Esophagus muscularis mucosa (tissue), 4 donors: Measurements from ENCODE around the gene SETMAR. TPM values are rescaled to one million over a fixed set of nuclear protein-coding genes. Genes with fewer than 3 reads are reported as not detected.

Source experiments
- DNase-seq: peaks from one replicate; pipeline ENCODE4 v3.0.0-alpha.2; 2017; ENCODE audit errors: extremely low spot score
- H3K27ac ChIP-seq, 4 donors: fragments of 200-600 bp; sonication (generic); replicated peaks in 1 of 4; 1 replicate in 3 of 4; 2 replicates in 1 of 4; pipeline ENCODE4 v1.5.1; 2016 to 2019; ENCODE audit warnings: mild to moderate bottlenecking in 1 of 4
- H3K27me3 ChIP-seq, 4 donors: fragments of 200-600 bp; sonication (generic); one replicate each; pipeline versions ENCODE4 v1.5.1 to v1.6.0; 2016 to 2019
- H3K36me3 ChIP-seq, 4 donors: fragments of 200-600 bp; sonication (generic); one replicate each; pipeline ENCODE4 v1.5.1; 2016 to 2019
- H3K4me1 ChIP-seq, 4 donors: fragments of 200-600 bp; sonication (generic); one replicate each; pipeline ENCODE4 v1.5.1; 2016 to 2019
- H3K4me3 ChIP-seq, 4 donors: fragments of 200-600 bp; sonication (generic); 1 replicate in 2 of 4; 2 replicates in 2 of 4; pipeline ENCODE4 v1.5.1; 2016 to 2019; ENCODE audit warnings: mild to moderate bottlenecking in 4 of 4, moderate library complexity in 1 of 4
- H3K9me3 ChIP-seq, 4 donors: fragments of 200-600 bp; sonication (generic); 1 replicate in 3 of 4; 2 replicates in 1 of 4; pipeline ENCODE4 v1.5.1; 2016 to 2019
- EP300 ChIP-seq: sonication (generic); formaldehyde crosslinking; IDR thresholded peaks from one replicate; pipeline ENCODE4 v1.6.1; 2017; ENCODE audit warnings: antibody characterized with exemption
- POLR2A ChIP-seq: fragments of 450-650 bp; IDR thresholded peaks from one replicate; pipeline ENCODE4 v1.6.1; 2017; ENCODE audit warnings: antibody characterized with exemption, moderate library complexity, mild to moderate bottlenecking, low read depth
- POLR2AphosphoS5 ChIP-seq, 2 donors: sonication (generic); formaldehyde crosslinking; IDR thresholded peaks; one replicate each; pipeline ENCODE4 v1.6.1; 2017; ENCODE audit warnings: antibody characterized with exemption in 2 of 2
- WGBS: methylation state at CpG from one replicate; pipeline ENCODE4 v1.1.5; 2018; 5-methylcytosine and 5-hydroxymethylcytosine counted together
- intact Hi-C: fragments of 100-400 bp; cut with DNase I; formaldehyde crosslinking; loops from one replicate; pipeline ENCODE4 v1.15.1; 2023
- total RNA-seq, 4 donors: library from RNA; depleted of rRNA; stranded (reverse); fragments of >200 nt; gene quantifications; one replicate each; pipeline versions ENCODE4 v1.1.0 to v1.2.1, GENCODE V29; 2016
- TF ChIP-seq, protein P1 (sequence below), 3 experiments: fragments of 200-600 bp in 2 of 3; fragments of 450-650 bp in 1 of 3; sonication (generic) in 2 of 3; IDR thresholded peaks; one replicate each; pipeline ENCODE4 v1.5.1; 2017 to 2019; ENCODE audit warnings: antibody characterized with exemption in 3 of 3, mild to moderate bottlenecking in 2 of 3, moderate library complexity in 1 of 3

The SETMAR gene
- total RNA-seq, 4 donors from 2014 or later: 28.5 to 42.6 (median 31.4) TPM

DNA sequence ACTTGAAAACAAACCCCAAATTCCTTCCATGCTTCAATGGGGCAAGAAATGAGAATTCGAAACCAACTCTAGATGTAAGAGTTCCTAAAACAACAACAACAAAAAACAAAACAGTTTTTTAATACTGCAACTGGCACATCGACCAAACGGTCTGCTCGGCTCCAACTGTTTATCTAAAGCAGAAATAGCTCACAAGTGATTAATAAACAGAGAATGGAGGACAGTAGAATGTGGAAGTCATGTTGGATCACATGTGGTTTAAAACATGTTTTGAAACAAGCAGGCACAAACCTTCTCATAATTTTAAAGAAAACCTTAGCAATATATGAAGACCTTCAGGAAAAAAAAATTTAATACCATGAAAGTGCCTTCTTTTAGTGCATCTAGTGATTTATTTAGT, 55.1 kb downstream of the SETMAR start:
- H3K4me3 ChIP-seq: no peak overlapping the region
- intact Hi-C loops: loop anchor here (10.0 kb wide), 2 partner anchors 107 to 137 kb away; partner anchors contain the start of genes ITPR1 and SUMF1
- DNase-seq: peak; percentile 29
- no peak overlapping the region for H3K27ac ChIP-seq
- TF ChIP-seq POLR2AphosphoS5 (IDR thresholded peaks at IDR 0.05): no peak
- no peak for TF ChIP-seq POLR2A
- no peak for TF ChIP-seq EP300
- TF ChIP-seq, protein P1, sequence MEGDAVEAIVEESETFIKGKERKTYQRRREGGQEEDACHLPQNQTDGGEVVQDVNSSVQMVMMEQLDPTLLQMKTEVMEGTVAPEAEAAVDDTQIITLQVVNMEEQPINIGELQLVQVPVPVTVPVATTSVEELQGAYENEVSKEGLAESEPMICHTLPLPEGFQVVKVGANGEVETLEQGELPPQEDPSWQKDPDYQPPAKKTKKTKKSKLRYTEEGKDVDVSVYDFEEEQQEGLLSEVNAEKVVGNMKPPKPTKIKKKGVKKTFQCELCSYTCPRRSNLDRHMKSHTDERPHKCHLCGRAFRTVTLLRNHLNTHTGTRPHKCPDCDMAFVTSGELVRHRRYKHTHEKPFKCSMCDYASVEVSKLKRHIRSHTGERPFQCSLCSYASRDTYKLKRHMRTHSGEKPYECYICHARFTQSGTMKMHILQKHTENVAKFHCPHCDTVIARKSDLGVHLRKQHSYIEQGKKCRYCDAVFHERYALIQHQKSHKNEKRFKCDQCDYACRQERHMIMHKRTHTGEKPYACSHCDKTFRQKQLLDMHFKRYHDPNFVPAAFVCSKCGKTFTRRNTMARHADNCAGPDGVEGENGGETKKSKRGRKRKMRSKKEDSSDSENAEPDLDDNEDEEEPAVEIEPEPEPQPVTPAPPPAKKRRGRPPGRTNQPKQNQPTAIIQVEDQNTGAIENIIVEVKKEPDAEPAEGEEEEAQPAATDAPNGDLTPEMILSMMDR (IDR thresholded peaks at IDR 0.05): no peak
- WGBS: 63% methylated on average over 4 of the region's 4 CpGs
- H3K36me3 ChIP-seq: peaks cover 5 to 17% (median 9%) of the 10 kb centered on the region in 4 donors
- no peaks in the 10 kb centered on the region for H3K9me3 ChIP-seq
- H3K4me1 ChIP-seq: peaks cover 13 to 26% (median 22%) of the 10 kb centered on the region in 4 donors
- H3K27me3 ChIP-seq: no peaks in the 10 kb centered on the region

DNA sequence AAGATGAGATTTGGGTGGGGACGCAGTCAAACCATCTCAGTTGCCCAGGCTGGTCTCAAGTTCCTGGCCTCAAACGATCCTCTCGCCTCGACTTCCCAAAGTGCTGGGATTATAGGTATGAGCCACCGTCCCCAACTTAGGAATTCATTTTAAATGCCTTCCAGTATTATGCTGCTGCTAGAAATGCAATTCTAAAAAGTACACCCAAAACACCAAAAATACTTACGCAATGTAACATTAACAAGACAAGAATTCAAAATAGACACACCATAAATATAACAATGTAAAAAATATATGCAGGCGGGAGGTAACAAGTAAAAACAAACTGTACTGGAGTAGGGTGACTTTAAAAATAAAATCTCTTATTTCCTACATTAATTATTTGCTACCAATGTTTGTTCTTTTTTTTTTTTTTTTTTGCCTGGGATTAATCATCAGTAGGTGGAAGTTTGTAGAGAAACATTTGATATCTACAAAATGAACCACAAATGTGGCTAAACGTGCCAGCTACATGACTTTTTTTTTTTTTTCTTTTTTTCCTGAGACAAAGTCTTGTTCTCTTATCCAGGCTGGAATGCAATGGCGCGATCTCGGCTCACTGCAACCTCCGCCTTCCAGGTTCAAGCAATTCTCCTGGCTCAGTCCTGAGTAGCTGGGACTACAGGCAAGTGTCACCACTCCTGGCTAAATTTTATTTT, 56.8 kb downstream of the SETMAR start:
- Histone ChIP-seq H3K4me1 (peaks cover 13 to 26% (median 22%) of the 10 kb centered on the region in 4 donors), H3K4me3 (no peak overlapping the region), H3K27me3 (no peaks in the 10 kb centered on the region), H3K36me3 (peaks cover 5 to 17% (median 9%) of the 10 kb centered on the region in 4 donors), H3K27ac (no peak overlapping the region), H3K9me3 (no peaks in the 10 kb centered on the region)
- no peak for TF ChIP-seq POLR2AphosphoS5 (IDR thresholded peaks at IDR 0.05)
- TF ChIP-seq, protein P1 (IDR thresholded peaks at IDR 0.05): no peak
- no peak for TF ChIP-seq EP300
- no peak for TF ChIP-seq POLR2A
- peak; percentile 64 for DNase-seq
- intact Hi-C loops: loop anchor here (10.0 kb wide), 2 partner anchors 105 to 135 kb away; partner anchors contain the start of genes ITPR1 and SUMF1
- 95% methylated on average over 12 of the region's 12 CpGs for WGBS

DNA sequence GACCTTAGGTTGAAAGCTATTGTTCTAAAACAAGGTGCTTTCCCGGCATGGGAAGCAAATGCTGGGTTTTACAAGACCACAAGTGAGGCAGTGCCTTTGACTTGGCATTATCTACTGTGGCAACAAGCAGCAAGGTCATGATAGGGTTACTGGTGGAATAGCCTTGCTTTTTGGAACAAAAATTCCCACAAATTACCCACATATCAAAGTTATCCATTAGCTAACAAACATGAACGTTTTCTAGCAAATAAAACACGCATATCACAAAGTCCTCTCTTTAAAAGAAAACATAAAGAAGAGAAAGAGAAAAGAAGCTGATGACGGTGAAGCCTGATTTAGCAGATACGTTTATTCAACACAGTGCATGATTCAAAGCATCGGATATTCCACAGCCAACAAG, 57.6 kb downstream of the SETMAR start:
- Histone ChIP-seq H3K27ac (no peak overlapping the region), H3K4me1 (peaks cover 8 to 19% (median 15%) of the 10 kb centered on the region in 4 donors), H3K27me3 (no peaks in the 10 kb centered on the region), H3K36me3 (peaks cover 5 to 17% (median 9%) of the 10 kb centered on the region in 4 donors), H3K4me3 (no peak overlapping the region), H3K9me3 (no peaks in the 10 kb centered on the region)
- intact Hi-C loops: no loop called here
- 91% methylated on average over 6 of the region's 6 CpGs for WGBS
- DNase-seq: no peak
- TF ChIP-seq POLR2A: no peak
- no peak for TF ChIP-seq EP300
- TF ChIP-seq, protein P1 (IDR thresholded peaks at IDR 0.05): no peak
- TF ChIP-seq POLR2AphosphoS5 (IDR thresholded peaks at IDR 0.05): no peak

DNA sequence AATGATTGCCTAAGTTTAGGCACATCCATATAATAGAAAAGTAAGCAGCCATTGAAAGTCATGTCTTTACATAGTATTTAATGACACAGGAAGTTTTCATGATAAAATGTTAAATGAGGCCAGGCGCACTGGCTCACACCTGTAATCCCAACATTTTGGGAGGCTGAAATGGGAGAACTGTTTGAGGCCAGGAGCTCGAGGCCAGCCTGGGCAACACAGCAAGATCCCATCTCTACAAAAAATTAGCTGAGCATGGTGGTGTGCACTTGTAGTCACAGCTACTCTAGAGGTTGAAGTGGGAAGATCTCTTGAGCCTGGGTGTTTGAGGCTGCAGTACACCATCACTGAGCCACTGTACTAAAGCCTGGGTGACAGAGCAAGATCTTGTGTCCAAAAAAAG, 59.4 kb downstream of the SETMAR start:
- 100% methylated on average over 2 of the region's 2 CpGs for WGBS
- H3K27ac ChIP-seq: no peak overlapping the region
- H3K9me3 ChIP-seq: no peaks in the 10 kb centered on the region
- no peaks in the 10 kb centered on the region for H3K27me3 ChIP-seq
- intact Hi-C loops: no loop called here
- no peak overlapping the region for H3K4me3 ChIP-seq
- H3K36me3 ChIP-seq: peaks cover 5 to 17% (median 9%) of the 10 kb centered on the region in 4 donors
- DNase-seq: no peak
- H3K4me1 ChIP-seq: peaks cover 0 to 2% (median 0%) of the 10 kb centered on the region in 4 donors
- TF ChIP-seq EP300 (no peak), POLR2AphosphoS5 (IDR thresholded peaks at IDR 0.05) (no peak), POLR2A (no peak)
- TF ChIP-seq, protein P1 (IDR thresholded peaks at IDR 0.05): no peak

Other genes starting within 250 kb of the SETMAR start
- gene SUMF1, start 163.9 kb downstream of the SETMAR start, total RNA-seq: 10 to 100 TPM; 28.7 to 49.0 (median 41.6) TPM
- gene ITPR1, start 190.0 kb downstream of the SETMAR start, total RNA-seq: 100 to 1,000 TPM; 204 to 271 (median 222) TPM